RPMI7951 (cell line): Measurements from ENCODE around the gene TMEM156. TPM values are rescaled to one million over a fixed set of nuclear protein-coding genes. Genes with fewer than 3 reads are reported as not detected.

Experiments used
- DNase-seq: peaks from one replicate; pipeline ENCODE4 v3.0.0-alpha.2; 2012; ENCODE audit warnings: low read depth
- total RNA-seq: library from RNA; depleted of rRNA; stranded (reverse); fragments of >200 nt; shearing (Covaris generic); gene quantifications from 2 replicates; pipeline ENCODE4 v1.2.3, GENCODE V29; 2014; rRNA removed

TMEM156 gene
- total RNA-seq, result 0.12 and 0.49 TPM in 2 replicates

- DNase-seq, result peak; percentile 5
These were observed at the start of gene TMEM156 for GRCh38 chr4:39032218-39033085. TSS of gene TMEM156 (minus strand) at chr4:39032409. CDS start at chr4:39032313, 96 bp downstream.

DNA sequence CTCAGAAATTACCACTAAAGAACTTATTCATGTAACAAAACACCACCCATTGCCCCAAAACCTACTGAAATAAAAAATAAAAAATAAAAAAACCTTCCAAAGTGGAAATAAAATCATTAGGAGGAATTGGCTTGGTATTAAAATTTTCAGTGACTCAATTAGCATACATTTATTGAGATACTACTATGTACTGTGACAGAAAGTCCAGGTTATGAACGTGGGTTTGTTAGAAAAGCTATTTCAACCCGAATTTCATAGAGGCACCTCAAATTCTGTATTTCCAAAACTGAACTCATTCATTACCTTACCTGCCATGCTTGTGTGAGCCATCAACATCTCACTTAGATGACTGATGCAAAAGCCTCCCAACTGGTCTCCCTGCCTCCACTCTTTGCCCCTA lies 46.6 kb upstream of the TMEM156 start:
- no peak for DNase-seq

DNA sequence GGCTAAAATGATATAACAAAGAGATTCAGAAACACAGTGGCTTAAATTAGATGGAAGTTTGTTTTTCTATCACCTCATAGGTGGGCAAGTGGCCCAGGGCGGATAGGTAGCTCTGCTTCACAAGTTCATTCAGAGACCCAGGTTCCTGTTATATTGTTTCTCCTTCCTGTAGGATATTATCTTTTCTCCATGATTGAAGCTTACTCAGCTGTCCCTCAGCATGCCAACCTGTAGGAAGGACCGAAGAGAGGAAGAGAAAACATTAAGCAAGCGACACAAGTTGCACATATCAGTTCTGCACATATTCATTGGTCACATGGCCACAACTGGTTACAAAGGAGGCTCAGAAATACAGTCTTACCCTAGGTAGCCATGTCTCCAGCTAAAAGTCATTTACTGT lies 36.7 kb upstream of the TMEM156 start:
- DNase-seq, result no peak

GRCh38 chr4:39067451-39067850 lies 35.2 kb upstream of the TMEM156 start:
- DNase-seq, result no peak

GRCh38 chr4:39067031-39067430 lies 34.8 kb upstream of the TMEM156 start:
- DNase-seq, result no peak

GRCh38 chr4:39066371-39066770 lies 34.2 kb upstream of the TMEM156 start:
- DNase-seq, result no peak

DNA sequence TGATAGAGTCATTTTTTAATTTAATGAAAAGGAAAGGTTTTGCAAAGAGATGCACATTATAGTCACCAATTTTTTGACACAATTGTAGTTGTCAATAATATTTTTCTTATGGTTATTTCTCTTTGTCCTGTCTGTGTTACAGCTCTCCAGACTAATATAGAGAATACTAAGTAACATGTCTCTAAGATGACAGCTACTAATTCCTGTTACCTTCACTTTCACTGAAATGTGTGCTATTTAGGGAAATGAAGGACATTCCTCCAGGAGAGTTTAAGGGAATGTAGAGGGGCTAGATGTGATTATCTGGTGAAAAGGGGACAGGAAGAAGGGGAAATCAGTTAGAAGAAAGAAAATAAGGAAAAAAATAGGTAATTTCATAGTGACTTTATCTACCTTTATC lies 31.2 kb upstream of the TMEM156 start:
- DNase-seq, result no peak

GRCh38 chr4:39062770-39063097 lies 30.5 kb upstream of the TMEM156 start:
- DNase-seq, result no peak

DNA sequence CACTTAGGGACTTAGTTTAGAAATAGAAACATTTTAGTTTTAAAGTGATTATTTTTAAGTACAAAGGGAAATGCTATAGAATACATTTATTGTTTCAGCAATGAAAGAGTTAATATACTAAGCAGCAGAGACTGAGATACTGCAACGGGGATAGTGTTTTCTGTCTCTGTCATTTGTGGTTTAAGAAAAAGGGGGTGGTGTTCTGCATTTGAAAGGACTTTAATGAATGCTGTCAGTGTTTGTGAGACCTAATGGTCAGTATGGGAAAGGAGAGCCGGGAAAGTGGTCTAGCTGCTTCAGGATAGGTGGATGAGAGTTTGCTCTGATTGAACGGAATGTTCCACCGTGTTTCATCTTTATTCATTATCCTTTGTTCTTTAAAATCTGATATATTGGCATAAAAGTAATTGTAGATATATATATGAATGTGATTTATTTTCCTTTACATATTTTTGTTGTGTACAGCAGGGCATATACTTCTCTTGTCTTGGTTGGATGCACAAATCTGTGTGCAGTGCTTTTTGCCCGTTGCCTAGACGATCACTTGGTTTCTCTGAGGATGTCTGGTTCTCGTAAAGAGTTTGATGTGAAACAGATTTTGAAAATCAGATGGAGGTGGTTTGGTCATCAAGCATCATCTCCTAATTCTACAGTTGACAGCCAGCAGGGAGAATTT lies 30.0 kb upstream of the TMEM156 start, which contains the start of gene KLHL5:
Gene KLHL5, plus strand, starts transcription at position 139 of the 676 bp plus-strand sequence. Its CDS starts 421 bp downstream, at position 560.
- peak; percentile 30 for DNase-seq

DNA sequence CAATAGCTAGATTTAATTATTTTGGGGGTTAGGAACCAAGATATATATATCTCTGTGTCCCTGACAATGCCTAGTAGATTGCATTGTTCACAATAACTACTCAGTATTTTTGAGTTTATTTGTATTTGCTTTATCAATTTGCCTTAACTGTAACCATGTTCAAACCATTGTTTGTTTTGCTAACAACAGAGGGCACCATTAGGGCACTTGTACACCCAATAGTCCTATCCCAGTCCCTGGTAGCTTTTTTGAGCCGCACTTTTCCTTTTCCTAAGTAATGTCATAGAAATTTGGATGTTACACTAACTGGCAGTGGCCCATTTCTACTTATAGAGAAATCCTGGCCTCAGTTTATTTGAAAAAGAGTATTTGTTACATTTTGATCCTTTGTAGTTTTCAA lies 29.2 kb upstream of the TMEM156 start:
- no peak for DNase-seq

DNA sequence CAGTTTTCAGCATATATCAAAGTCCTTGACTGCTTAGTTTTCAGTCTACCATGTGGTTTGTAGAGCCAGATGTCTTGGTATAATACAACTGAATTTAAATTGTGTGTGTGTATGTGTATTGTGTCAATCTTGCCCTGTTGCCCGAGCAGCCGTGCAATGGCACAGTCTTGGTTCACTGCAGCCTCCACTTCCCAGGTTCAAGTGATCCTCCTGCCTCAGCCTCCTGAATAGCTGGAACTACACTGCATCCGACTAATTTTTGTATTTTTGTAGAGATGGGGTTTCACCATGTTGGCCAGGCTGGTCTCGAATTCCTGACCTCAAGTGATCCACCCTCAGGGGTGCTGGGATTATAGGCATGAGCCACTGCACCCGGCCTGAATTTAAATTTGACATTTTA lies 23.8 kb upstream of the TMEM156 start:
- DNase-seq, result no peak

- no peak for DNase-seq
These were observed 22.3 kb upstream of the TMEM156 start for GRCh38 chr4:39054497-39054896.

- no peak for DNase-seq
These were observed 21.8 kb upstream of the TMEM156 start for GRCh38 chr4:39053983-39054382.

DNA sequence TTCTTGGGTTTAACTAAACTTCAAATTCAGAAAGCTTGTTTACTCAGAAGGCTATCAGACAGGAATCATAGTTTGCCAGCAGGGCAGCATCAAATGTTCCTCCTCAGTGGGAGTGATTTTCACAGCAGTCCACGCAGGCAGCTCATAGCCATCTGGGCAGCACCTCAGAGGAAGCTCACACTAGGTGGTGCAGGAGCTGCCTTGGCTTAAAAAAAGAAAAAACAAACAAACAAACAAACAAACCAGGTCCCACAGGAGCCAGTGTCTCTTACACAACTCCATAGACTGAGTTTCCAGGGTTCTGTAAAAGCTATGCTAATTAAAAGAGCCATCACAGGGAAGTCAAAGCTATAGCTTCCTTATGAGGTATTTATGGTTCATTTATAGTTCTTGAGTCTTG lies 19.3 kb upstream of the TMEM156 start:
- DNase-seq, result no peak

- no peak for DNase-seq
These were observed 18.4 kb upstream of the TMEM156 start for GRCh38 chr4:39050590-39050989.

GRCh38 chr4:39048311-39048710 lies 16.1 kb upstream of the TMEM156 start:
- DNase-seq, result no peak

DNA sequence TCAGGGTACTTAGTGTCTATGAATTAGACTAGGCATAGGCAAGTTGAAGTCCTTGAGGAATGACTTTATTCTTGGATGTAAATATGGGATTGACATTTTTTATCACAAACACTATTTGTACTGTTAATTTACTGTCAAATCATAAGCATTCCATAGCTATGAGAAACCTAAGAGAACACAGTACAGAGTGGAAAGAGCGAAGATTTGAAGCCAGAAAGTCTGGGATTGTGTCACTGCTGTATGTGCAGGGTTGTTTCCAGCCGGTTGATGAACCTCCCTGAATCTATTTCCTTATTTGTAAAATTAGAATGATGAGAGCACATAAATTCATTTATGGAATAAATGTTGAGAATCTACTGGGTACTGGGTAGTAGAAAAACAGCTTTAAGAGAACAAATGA lies 15.5 kb upstream of the TMEM156 start:
- DNase-seq, result no peak

GRCh38 chr4:39046249-39046648 lies 14.0 kb upstream of the TMEM156 start:
- peak; percentile 50 for DNase-seq

DNA sequence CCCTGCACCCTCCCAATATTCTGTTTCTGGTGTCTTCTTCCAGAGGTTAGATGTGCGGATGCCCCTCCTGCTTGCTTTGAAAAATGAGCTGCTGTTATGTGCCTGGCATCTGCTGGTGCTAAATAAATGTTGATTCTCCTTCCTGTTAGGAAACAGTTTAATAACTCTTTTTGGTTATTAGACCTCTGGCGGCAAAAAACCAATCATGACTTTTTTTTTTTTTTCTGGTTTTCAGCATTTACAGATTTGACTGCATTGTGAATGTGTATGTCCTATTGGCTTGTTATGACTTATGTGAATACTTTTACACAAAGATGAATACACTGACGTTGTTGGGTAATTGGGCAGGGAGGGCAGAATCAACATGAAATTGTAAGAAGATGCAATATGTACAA lies 13.6 kb upstream of the TMEM156 start:
- peak; percentile 15 for DNase-seq

DNA sequence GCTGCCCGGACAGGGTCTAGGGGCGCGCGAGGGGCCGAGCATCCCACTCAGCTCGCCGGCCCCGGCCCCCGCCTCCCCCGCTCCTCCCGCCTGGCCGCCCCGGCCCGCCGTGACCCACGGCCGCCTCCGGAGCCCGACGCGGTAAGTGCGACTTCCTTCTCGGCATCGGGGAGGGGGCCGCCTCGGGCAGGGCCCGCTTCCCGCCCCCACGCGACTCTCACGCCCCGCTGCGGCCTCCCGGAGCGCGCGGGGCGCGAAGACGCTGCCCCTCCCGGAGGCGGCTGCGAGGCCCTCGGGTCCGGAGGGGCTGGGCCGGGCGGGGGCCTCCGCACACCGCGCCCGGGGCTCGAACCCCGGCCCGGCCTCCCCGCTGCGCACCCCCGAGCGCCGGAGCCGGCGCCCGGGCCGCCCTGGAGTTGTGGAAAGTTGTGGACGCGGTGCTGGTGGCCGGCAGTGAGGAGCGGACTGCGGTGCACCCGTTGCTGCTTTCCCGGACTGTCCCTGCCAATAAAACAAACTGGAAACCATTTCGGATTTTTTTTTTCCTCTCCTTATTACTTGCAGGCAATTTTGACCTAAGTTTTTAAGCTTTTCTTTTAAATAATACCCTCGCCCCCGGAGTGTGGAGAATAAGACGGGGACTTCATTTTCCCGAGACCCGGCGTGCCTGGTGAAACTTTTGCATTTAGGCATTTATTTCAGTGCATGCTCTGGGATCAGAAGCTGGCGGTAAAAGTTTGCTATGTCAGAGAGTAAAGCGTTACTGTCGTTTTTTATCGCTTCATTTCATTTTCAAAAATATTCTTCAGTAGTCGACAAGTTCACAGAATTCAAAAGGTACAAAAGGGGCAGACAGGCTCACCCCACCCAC lies 13.0 kb upstream of the TMEM156 start:
- peak; percentile 31 for DNase-seq

GRCh38 chr4:39044364-39044955 lies 12.3 kb upstream of the TMEM156 start:
- peak; percentile 86 for DNase-seq

DNA sequence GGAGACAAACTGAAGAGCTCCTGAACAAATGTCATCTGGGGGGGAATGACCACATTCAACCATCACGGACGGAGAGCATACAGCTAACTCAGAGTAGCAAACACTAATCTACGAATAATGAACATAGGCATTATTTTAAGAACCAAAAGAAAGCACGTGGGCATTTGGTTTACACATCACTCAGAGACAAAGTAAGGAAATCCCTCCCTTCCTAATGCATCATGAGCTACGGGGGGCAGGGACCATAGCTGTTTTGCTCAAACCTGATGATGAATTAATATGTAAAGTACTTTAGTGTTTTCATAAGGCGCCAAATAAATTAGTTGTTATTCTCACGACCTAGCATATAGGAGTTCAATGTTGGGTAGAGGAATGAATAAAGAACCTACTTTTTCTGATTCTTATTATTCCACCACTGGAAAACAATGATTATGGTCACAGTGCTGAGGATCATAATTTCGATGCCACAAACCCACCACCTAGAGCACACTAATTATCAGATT lies 11.7 kb upstream of the TMEM156 start:
- peak; percentile 18 for DNase-seq
